ENCODE results near the gene CCDC61.

GRCh38 chr19:45952341-45952685, 43.0 kb upstream of the CCDC61 start:
- TF ChIP-seq CTCF (IDR thresholded peaks at IDR 0.05; ENCODE audit: low read depth, low read length) (no peak), EZH2phosphoT487 (IDR thresholded peaks at IDR 0.05; ENCODE audit: low read depth) (no peak)

Measured in OCI-LY3 (cell line).